OCI-LY1 (cell line): Measurements from ENCODE around the gene ADK.

ENCODE experiments used
- H2AFZ ChIP-seq: fragments of 200-600 bp; sonication (generic), shearing (Covaris generic); 2 replicates; pipeline ENCODE4 v1.6.0; 2014; ENCODE audit warnings: antibody characterized with exemption, mild to moderate bottlenecking, low read length
- H3F3A ChIP-seq: fragments of 200-600 bp; sonication (generic), shearing (Covaris generic); 2 replicates; pipeline ENCODE4 v1.6.0; 2014; ENCODE audit warnings: mild to moderate bottlenecking, antibody characterized with exemption, low read length, moderate library complexity; ENCODE audit not compliant: insufficient read depth
- H3K27ac ChIP-seq: fragments of 200-600 bp; sonication (generic); 2 replicates; pipeline ENCODE4 v1.5.1; 2014; ENCODE audit warnings: low read length, mixed run types, mild to moderate bottlenecking, low read depth; ENCODE audit not compliant: poor library complexity, severe bottlenecking
- H3K27me3 ChIP-seq: fragments of 200-600 bp; sonication (generic); 2 replicates; pipeline ENCODE4 v1.6.0; 2014; ENCODE audit warnings: antibody characterized with exemption, mild to moderate bottlenecking, low read length, moderate library complexity; ENCODE audit not compliant: insufficient read depth
- H3K36me3 ChIP-seq: fragments of 200-600 bp; sonication (generic); 2 replicates; pipeline ENCODE4 v1.6.1; 2014; ENCODE audit warnings: mild to moderate bottlenecking, antibody characterized with exemption, low read length, moderate library complexity, mixed read lengths; ENCODE audit not compliant: insufficient read depth
- H3K4me1 ChIP-seq: fragments of 200-600 bp; sonication (generic); 2 replicates; pipeline ENCODE4 v1.5.1; 2014; ENCODE audit warnings: mild to moderate bottlenecking, low read length, moderate library complexity; ENCODE audit not compliant: insufficient read depth, severe bottlenecking
- H3K4me2 ChIP-seq: fragments of 200-600 bp; sonication (generic), shearing (Covaris generic); 2 replicates; pipeline ENCODE4 v1.6.1; 2014; ENCODE audit warnings: low read length
- H3K4me3 ChIP-seq: fragments of 200-600 bp; sonication (generic); 2 replicates; pipeline ENCODE4 v1.5.1; 2014; ENCODE audit warnings: low read length, low read depth, mild to moderate bottlenecking, mixed read lengths; ENCODE audit not compliant: poor library complexity, severe bottlenecking
- H3K79me2 ChIP-seq: fragments of 200-600 bp; shearing (Covaris generic); 2 replicates; pipeline ENCODE4 v1.6.1; 2016; ENCODE audit warnings: mixed run types, low read length, mixed read lengths; ENCODE audit not compliant: insufficient read depth
- H3K9ac ChIP-seq: fragments of 200-600 bp; sonication (generic), shearing (Covaris generic); 2 replicates; pipeline ENCODE4 v1.6.1; 2014; ENCODE audit warnings: mild to moderate bottlenecking, low read length, mixed read lengths
- H3K9me2 ChIP-seq: fragments of 200-600 bp; sonication (generic), shearing (Covaris generic); 2 replicates; pipeline ENCODE4 v1.6.1; 2014; ENCODE audit warnings: low read depth, mild to moderate bottlenecking, low read length, mixed read lengths
- H3K9me3 ChIP-seq: fragments of 200-600 bp; shearing (Covaris generic); 2 replicates; pipeline ENCODE4 v1.6.1; 2014; ENCODE audit warnings: low read length, mixed read lengths
- H4K20me1 ChIP-seq: fragments of 200-600 bp; sonication (generic), shearing (Covaris generic); 2 replicates; pipeline ENCODE4 v1.6.0; 2016; ENCODE audit warnings: mild to moderate bottlenecking, low read length; ENCODE audit not compliant: insufficient read depth
- CTCF ChIP-seq: fragments of 200-600 bp; sonication (generic), shearing (Covaris generic); IDR thresholded peaks from 2 replicates; pipeline ENCODE4 v1.5.1; 2017; ENCODE audit warnings: mild to moderate bottlenecking, antibody characterized with exemption, low read length, moderate library complexity, mixed read lengths
- EZH2 ChIP-seq: fragments of 200-600 bp; sonication (generic), shearing (Covaris generic); IDR thresholded peaks from 2 replicates; pipeline ENCODE4 v1.8.0; 2017; ENCODE audit warnings: borderline replicate concordance, mixed run types, mild to moderate bottlenecking, antibody characterized with exemption, low read length, moderate library complexity, mixed read lengths

The ADK gene

GRCh38 chr10:74150204-74150989, 624 bp upstream of the ADK start, which contains the start of gene AP3M1:
Gene AP3M1 (minus strand): TSS chr10:74150828. CDS start chr10:74138379, 12,449 bp downstream.
- Histone ChIP-seq H3K36me3 (peaks cover 16% of the 10 kb centered on the region; the same call in 1 of the 2 replicates), H3K9me3 (no peaks in the 10 kb centered on the region), H3K4me2 (peak within 1 kb of the TSS; percentile 74), H3K4me1 (peaks cover 32% of the 10 kb centered on the region), H3F3A (no peaks in the 10 kb centered on the region), H3K27me3 (no peaks in the 10 kb centered on the region), H3K4me3 (peak within 1 kb of the TSS; percentile 80), H3K9me2 (no peaks in the 10 kb centered on the region), H4K20me1 (no peaks in the 10 kb centered on the region), H3K9ac (peak within 1 kb of the TSS; percentile 83), H2AFZ (no peak within 1 kb of the TSS), H3K79me2 (peaks cover 59% of the 10 kb centered on the region), H3K27ac (peak within 1 kb of the TSS; percentile 78)
- TF ChIP-seq CTCF (no peak), EZH2 (no peak)

- no peaks in the 10 kb centered on the region for H3K9me2 ChIP-seq
- H3K79me2 ChIP-seq = peaks cover 42% of the 10 kb centered on the region
- H4K20me1 ChIP-seq = no peaks in the 10 kb centered on the region
- H3K9me3 ChIP-seq = no peaks in the 10 kb centered on the region
- peaks cover 6% of the 10 kb centered on the region; the same call in 1 of the 2 replicates for H3K36me3 ChIP-seq
- TF ChIP-seq CTCF = no peak
- no peak for TF ChIP-seq EZH2
- H3K27ac ChIP-seq = peak overlapping the region; percentile 78
- no peak overlapping the region for H2AFZ ChIP-seq
- no peaks in the 10 kb centered on the region for H3K27me3 ChIP-seq
- H3K9ac ChIP-seq = peak overlapping the region; percentile 79
- no peaks in the 10 kb centered on the region for H3F3A ChIP-seq
- peak overlapping the region; percentile 74 for H3K4me2 ChIP-seq
- peak overlapping the region; percentile 80 for H3K4me3 ChIP-seq
- peaks cover 32% of the 10 kb centered on the region for H3K4me1 ChIP-seq
Observed at GRCh38 chr10:74151879-74152722, 1.1 kb downstream of the ADK start.

- H3K27me3 ChIP-seq = no peaks in the 10 kb centered on the region
- peak overlapping the region; percentile 80 for H3K4me3 ChIP-seq
- peak overlapping the region; percentile 74; the same call in 1 of the 2 replicates for H3K4me2 ChIP-seq
- no peak overlapping the region for H2AFZ ChIP-seq
- peaks cover 3% of the 10 kb centered on the region; the same call in 1 of the 2 replicates for H3K36me3 ChIP-seq
- no peaks in the 10 kb centered on the region for H4K20me1 ChIP-seq
- H3K79me2 ChIP-seq = peaks cover 34% of the 10 kb centered on the region
- no peak overlapping the region for H3K27ac ChIP-seq
- H3F3A ChIP-seq = no peaks in the 10 kb centered on the region
- H3K4me1 ChIP-seq = peaks cover 32% of the 10 kb centered on the region
- no peaks in the 10 kb centered on the region for H3K9me3 ChIP-seq
- TF ChIP-seq EZH2 (no peak), CTCF (no peak)
- H3K9me2 ChIP-seq = no peaks in the 10 kb centered on the region
- H3K9ac ChIP-seq = no peak overlapping the region; the same call in 1 of the 2 replicates
Observed at GRCh38 chr10:74153123-74153522, 2.1 kb downstream of the ADK start.
